GM23338 (cell line): Measurements from ENCODE around the gene PRUNE2. TPM values are rescaled to one million over a fixed set of nuclear protein-coding genes. Genes with fewer than 3 reads are reported as not detected.

ENCODE experiments used
- ATAC-seq: fragments of 200-7000 bp; cut with Tn5 transposase; 3 replicates; pipeline ENCODE4 v1.9.1; 2020
- DNase-seq: peaks from one replicate; pipeline ENCODE4 v3.0.0-alpha.2; 2015; ENCODE audit warnings: low spot score
- H2AFZ ChIP-seq: fragments of 200-600 bp; sonication (generic); 2 replicates; pipeline ENCODE4 v1.8.0; 2016; ENCODE audit warnings: antibody characterized with exemption, mild to moderate bottlenecking, moderate library complexity
- H3F3A ChIP-seq: fragments of 200-600 bp; sonication (generic); replicated peaks from 2 replicates; pipeline ENCODE4 v1.8.0; 2017; ENCODE audit warnings: antibody characterized with exemption, mixed run types, low read depth
- H3K27ac ChIP-seq: fragments of 200-600 bp; sonication (generic); 2 replicates; pipeline ENCODE4 v1.6.1; 2016; ENCODE audit warnings: low read depth
- H3K27me3 ChIP-seq: fragments of 200-600 bp; sonication (generic); 2 replicates; pipeline ENCODE4 v1.8.0; 2016; ENCODE audit warnings: mild to moderate bottlenecking, mixed run types, moderate library complexity; ENCODE audit not compliant: insufficient read depth
- H3K36me3 ChIP-seq: fragments of 200-600 bp; sonication (generic); 2 replicates; pipeline ENCODE4 v1.8.0; 2016; ENCODE audit warnings: mild to moderate bottlenecking; ENCODE audit not compliant: insufficient read depth
- H3K4me1 ChIP-seq: fragments of 200-600 bp; sonication (generic); 2 replicates; pipeline ENCODE4 v1.8.0; 2016; ENCODE audit warnings: mild to moderate bottlenecking, moderate library complexity; ENCODE audit not compliant: insufficient read depth
- H3K4me2 ChIP-seq: fragments of 200-600 bp; sonication (generic); 2 replicates; pipeline ENCODE4 v1.7.1; 2017; ENCODE audit warnings: mixed run types
- H3K4me3 ChIP-seq: fragments of 200-600 bp; sonication (generic); 2 replicates; pipeline ENCODE4 v1.6.1; 2016; ENCODE audit warnings: mixed run types
- H3K79me2 ChIP-seq: fragments of 200-600 bp; sonication (generic); replicated peaks from 2 replicates; pipeline ENCODE4 v1.8.0; 2017; ENCODE audit warnings: mild to moderate bottlenecking; ENCODE audit not compliant: insufficient read depth
- H3K9me2 ChIP-seq: fragments of 200-600 bp; sonication (generic); 2 replicates; pipeline ENCODE4 v1.8.0; 2017; ENCODE audit not compliant: insufficient read depth
- H4K20me1 ChIP-seq: fragments of 200-600 bp; sonication (generic); replicated peaks from 2 replicates; pipeline ENCODE4 v1.8.0; 2017; ENCODE audit warnings: mild to moderate bottlenecking; ENCODE audit not compliant: insufficient read depth
- H3K27ac Mint-ChIP-seq: 2 replicates; pipeline ENCODE4 v1.8.0; 2020; ENCODE audit warnings: inconsistent platforms, mild to moderate bottlenecking, moderate library complexity, mixed read lengths
- H3K27me3 Mint-ChIP-seq: 3 replicates; pipeline ENCODE4 v1.8.0; 2022; ENCODE audit warnings: low read depth, mild to moderate bottlenecking, moderate library complexity, mixed read lengths, inconsistent platforms; ENCODE audit not compliant: insufficient read depth, poor library complexity
- H3K36me3 Mint-ChIP-seq: 3 replicates; pipeline ENCODE4 v1.8.0; 2021; ENCODE audit warnings: low read depth, mild to moderate bottlenecking, inconsistent platforms, moderate library complexity, mixed read lengths
- H3K4me1 Mint-ChIP-seq: 3 replicates; pipeline ENCODE4 v1.8.0; 2020; ENCODE audit warnings: mild to moderate bottlenecking, inconsistent platforms, mixed read lengths
- H3K4me3 Mint-ChIP-seq: 3 replicates; pipeline ENCODE4 v1.8.0; 2021; ENCODE audit warnings: moderate library complexity, mild to moderate bottlenecking, inconsistent platforms, mixed read lengths
- H3K9me3 Mint-ChIP-seq: 3 replicates; pipeline ENCODE4 v1.8.0; 2020; ENCODE audit warnings: moderate library complexity, mild to moderate bottlenecking, inconsistent platforms, mixed read lengths
- CTCF ChIP-seq, 2 experiments: fragments of 200-600 bp in 1 of 2; sonication (generic) in 1 of 2; conservative IDR thresholded peaks; 2 replicates each; pipeline versions ENCODE4 v1.5.1 to v1.6.1; 2016 to 2017; ENCODE audit warnings: antibody characterized with exemption in 2 of 2, low read depth in 2 of 2, mild to moderate bottlenecking in 2 of 2, moderate library complexity in 1 of 2
- EZH2phosphoT487 ChIP-seq: fragments of 200-600 bp; sonication (generic); IDR thresholded peaks from one replicate; pipeline ENCODE4 v1.8.1; 2018; ENCODE audit warnings: antibody characterized with exemption; ENCODE audit not compliant: unreplicated experiment
- JUNB ChIP-seq: IDR thresholded peaks from one replicate; pipeline ENCODE4 v1.6.1; 2016; ENCODE audit warnings: antibody characterized with exemption; ENCODE audit not compliant: unreplicated experiment
- NANOG ChIP-seq: IDR thresholded peaks from 2 replicates; pipeline ENCODE4 v1.6.1; 2016; ENCODE audit warnings: antibody characterized with exemption, borderline replicate concordance
- REST ChIP-seq: IDR thresholded peaks from one replicate; pipeline ENCODE4 v1.6.1; 2018; ENCODE audit warnings: antibody characterized with exemption; ENCODE audit not compliant: unreplicated experiment
- ZNF114 ChIP-seq: fragments of 250-450 bp; sonication (Bioruptor Pico); IDR thresholded peaks from 2 replicates; pipeline ENCODE4 v1.5.0; 2020; ENCODE audit warnings: mild to moderate bottlenecking, moderate library complexity
- ZNF462 ChIP-seq: fragments of 250-450 bp; sonication (Bioruptor Pico); IDR thresholded peaks from 2 replicates; pipeline ENCODE4 v1.5.0; 2020; ENCODE audit warnings: mild to moderate bottlenecking, moderate library complexity
- polyA plus RNA-seq: library from polyadenylated mRNA; unstranded; fragments of >200 nt; fragmentation: Nextera tagmentation; extraction: Ambion mirVana; gene quantifications from 2 replicates; pipeline ENCODE4 v1.2.1, GENCODE V29; 2016
- total RNA-seq: library from RNA; depleted of rRNA; stranded (reverse); fragments of >200 nt; shearing (Covaris generic); gene quantifications from 2 replicates; pipeline ENCODE4 v1.2.3, GENCODE V29; 2014

PRUNE2 gene
- total and polyA plus RNA-seq, 2 experiments from 2014 or later = 10.6 to 26.5 TPM

GRCh38 chr9:76676857-76677256, 229.1 kb downstream of the PRUNE2 start:
- H3K4me2 ChIP-seq = no peak overlapping the region
- DNase-seq (no peak), ATAC-seq (no peak)
- Mint-ChIP-seq H3K4me3 (no peak overlapping the region), H3K4me1 (no peaks in the 10 kb centered on the region), H3K9me3 (peaks cover 13% of the 10 kb centered on the region), H3K27ac (no peak overlapping the region), H3K27me3 (no peaks in the 10 kb centered on the region), H3K36me3 (peaks cover 9% of the 10 kb centered on the region; the same call in 2 of the 3 replicates)
- H3K27me3 ChIP-seq = no peaks in the 10 kb centered on the region
- no peaks in the 10 kb centered on the region for H3F3A ChIP-seq
- TF ChIP-seq JUNB (no peak), CTCF (conservative IDR thresholded peaks at IDR 0.05; ENCODE audit: low read depth in 2 of 2) (no peak), NANOG (no peak), REST (no peak), ZNF462 (CRISPR knock-in tag) (no peak), ZNF114 (no peak), EZH2phosphoT487 (no peak)
- H3K4me3 ChIP-seq = no peak overlapping the region
- no peaks in the 10 kb centered on the region for H3K79me2 ChIP-seq
- H4K20me1 ChIP-seq = no peaks in the 10 kb centered on the region
- H3K9me2 ChIP-seq = no peaks in the 10 kb centered on the region
- H3K36me3 ChIP-seq = no peaks in the 10 kb centered on the region
- H3K4me1 ChIP-seq = no peaks in the 10 kb centered on the region
- H3K27ac ChIP-seq = no peak overlapping the region
- H2AFZ ChIP-seq = no peak overlapping the region
